Vagina (tissue), 2 donors: Measurements from ENCODE around the gene ZMYND11.

Source experiments
- POLR2A ChIP-seq, 2 donors: fragments of 450-650 bp; IDR thresholded peaks; one replicate each; pipeline ENCODE4 v1.6.1; 2017; ENCODE audit warnings: antibody characterized with exemption in 2 of 2, mild to moderate bottlenecking in 2 of 2, moderate library complexity in 2 of 2
- TF ChIP-seq, protein P1 (sequence below), 3 experiments: fragments of 450-650 bp in 2 of 3; fragments of 200-600 bp in 1 of 3; sonication (generic) in 1 of 3; IDR thresholded peaks; one replicate each; pipeline ENCODE4 v1.5.1; 2017 to 2019; ENCODE audit warnings: antibody characterized with exemption in 3 of 3, mild to moderate bottlenecking in 2 of 3, moderate library complexity in 2 of 3

DNA sequence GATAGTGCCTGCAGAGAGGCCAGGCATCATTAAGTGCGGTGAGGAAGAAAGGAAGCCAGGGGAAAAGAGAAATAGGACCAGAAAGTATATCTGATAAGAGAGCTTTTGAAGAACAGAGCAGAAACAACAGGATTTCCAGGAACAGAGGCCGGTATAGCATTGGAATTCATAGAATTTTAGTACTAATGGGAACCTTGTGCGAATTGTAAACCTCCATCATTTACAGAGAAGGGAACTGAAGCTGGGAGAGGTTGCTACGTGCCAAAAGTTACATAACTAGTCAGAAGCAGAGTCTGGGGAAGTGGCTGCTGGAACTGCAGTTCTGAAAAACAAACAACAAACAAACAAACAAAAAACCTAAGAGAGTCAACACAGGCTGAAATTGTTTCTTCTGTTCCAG is 5.4 kb upstream of the ZMYND11 start:
- TF ChIP-seq, protein P1, sequence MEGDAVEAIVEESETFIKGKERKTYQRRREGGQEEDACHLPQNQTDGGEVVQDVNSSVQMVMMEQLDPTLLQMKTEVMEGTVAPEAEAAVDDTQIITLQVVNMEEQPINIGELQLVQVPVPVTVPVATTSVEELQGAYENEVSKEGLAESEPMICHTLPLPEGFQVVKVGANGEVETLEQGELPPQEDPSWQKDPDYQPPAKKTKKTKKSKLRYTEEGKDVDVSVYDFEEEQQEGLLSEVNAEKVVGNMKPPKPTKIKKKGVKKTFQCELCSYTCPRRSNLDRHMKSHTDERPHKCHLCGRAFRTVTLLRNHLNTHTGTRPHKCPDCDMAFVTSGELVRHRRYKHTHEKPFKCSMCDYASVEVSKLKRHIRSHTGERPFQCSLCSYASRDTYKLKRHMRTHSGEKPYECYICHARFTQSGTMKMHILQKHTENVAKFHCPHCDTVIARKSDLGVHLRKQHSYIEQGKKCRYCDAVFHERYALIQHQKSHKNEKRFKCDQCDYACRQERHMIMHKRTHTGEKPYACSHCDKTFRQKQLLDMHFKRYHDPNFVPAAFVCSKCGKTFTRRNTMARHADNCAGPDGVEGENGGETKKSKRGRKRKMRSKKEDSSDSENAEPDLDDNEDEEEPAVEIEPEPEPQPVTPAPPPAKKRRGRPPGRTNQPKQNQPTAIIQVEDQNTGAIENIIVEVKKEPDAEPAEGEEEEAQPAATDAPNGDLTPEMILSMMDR (IDR thresholded peaks at IDR 0.05): no peak
- TF ChIP-seq POLR2A (IDR thresholded peaks at IDR 0.05): no peak
